A549 (cell line): Measurements from ENCODE around the gene CACNB3. TPM values are rescaled to one million over a fixed set of nuclear protein-coding genes. Genes with fewer than 3 reads are reported as not detected.
A peak's percentile ranks its signal among the peaks of the same experiment; 100 is the strongest.

Source experiments
- ATAC-seq, 2 experiments: fragments of 200-7000 bp in 1 of 2; fragments of >200 bp in 1 of 2; cut with Nextera tagmentation in 1 of 2; cut with Tn5 transposase in 1 of 2; 3 replicates each; pipeline versions ENCODE4 v1.8.0 to v1.9.1; 2018 to 2020; ENCODE audit warnings: mild to moderate bottlenecking in 1 of 2, moderate library complexity in 1 of 2
- CTCF ChIA-PET: fragments of 300-600 bp; sonication (Branson Sonifier 250); formaldehyde crosslinking; extraction: SDS; loops from one replicate; lab custom pipeline; 2021; ENCODE audit warnings: antibody characterized with exemption, inconsistent platforms; lab: Yijun Ruan, JAX
- POLR2A ChIA-PET: fragments of 350-600 bp; formaldehyde crosslinking; extraction: SDS; loops from one replicate; lab custom pipeline; 2021; ENCODE audit warnings: antibody characterized with exemption, inconsistent platforms; lab: Yijun Ruan, JAX
- DNase-seq, 2 experiments: peaks; one replicate each; pipeline versions ENCODE4 v3.0.0 to v3.0.0-alpha.2; 2011 to 2016; ENCODE audit warnings: low read depth in 1 of 2, low spot score in 1 of 2
- FAIRE-seq: peaks from 2 replicates; lab custom pipeline; 2011; peaks lifted over from hg19 to GRCh38; lab: Jason Lieb, UNC
- H3K27ac ChIP-seq, 2 experiments: fragments of >200 bp; sonication (Bioruptor Twin); formaldehyde crosslinking; 3 replicates each; pipeline ENCODE4 v1.5.1; 2016 to 2017
- H3K4me1 ChIP-seq: fragments of >200 bp; sonication (Bioruptor Twin); formaldehyde crosslinking; 3 replicates; pipeline ENCODE4 v1.6.1; 2016
- H3K4me2 ChIP-seq: fragments of >200 bp; sonication (Bioruptor Twin); formaldehyde crosslinking; 3 replicates; pipeline ENCODE4 v1.6.1; 2016
- H3K4me3 ChIP-seq: fragments of >200 bp; sonication (Bioruptor Twin); formaldehyde crosslinking; 3 replicates; pipeline ENCODE4 v1.5.1; 2016
- H3K9me3 ChIP-seq: fragments of >200 bp; sonication (Bioruptor Twin); formaldehyde crosslinking; 3 replicates; pipeline ENCODE4 v1.6.1; 2016
- CBX2 ChIP-seq: fragments of 200-600 bp; sonication (generic); IDR thresholded peaks from 2 replicates; pipeline ENCODE4 v1.6.1; 2016; ENCODE audit warnings: low read depth, mild to moderate bottlenecking, borderline replicate concordance
- CEBPB ChIP-seq, 2 experiments: fragments of >200 bp in 1 of 2; sonication (Bioruptor Twin) in 1 of 2; formaldehyde crosslinking in 1 of 2; IDR thresholded peaks; 2 replicates each; pipeline ENCODE4 v1.6.1; 2012 to 2016
- CHD2 ChIP-seq: fragments of 150-350 bp; IDR thresholded peaks from 2 replicates; pipeline ENCODE4 v1.6.1; 2014; ENCODE audit warnings: low read length; ENCODE audit not compliant: partially characterized antibody
- CTCF ChIP-seq: fragments of >200 bp; sonication (Bioruptor Twin); formaldehyde crosslinking; IDR thresholded peaks from 3 replicates; pipeline ENCODE4 v1.5.1; 2016
- EHF ChIP-seq: fragments of 250-450 bp; sonication (Bioruptor Pico); IDR thresholded peaks from 2 replicates; pipeline ENCODE4 v1.5.0; 2020; ENCODE audit warnings: mild to moderate bottlenecking
- EHMT2 ChIP-seq: fragments of 200-600 bp; sonication (generic); IDR thresholded peaks from 2 replicates; pipeline ENCODE4 v1.6.1; 2016; ENCODE audit warnings: antibody characterized with exemption, low read depth, mild to moderate bottlenecking, moderate library complexity
- ESRRA ChIP-seq: fragments of 150-350 bp; IDR thresholded peaks from 2 replicates; pipeline ENCODE4 v1.6.1; 2014; ENCODE audit warnings: mild to moderate bottlenecking, low read length, borderline replicate concordance
- FOSL2 ChIP-seq, 2 experiments: fragments of 450-650 bp in 1 of 2; fragments of >200 bp in 1 of 2; sonication (Bioruptor Twin) in 1 of 2; formaldehyde crosslinking; IDR thresholded peaks; 2 replicates each; pipeline versions ENCODE4 v1.5.0 to v1.6.1; 2016 to 2020; ENCODE audit warnings: mild to moderate bottlenecking in 1 of 2, moderate library complexity in 1 of 2
- MAFK ChIP-seq: fragments of 450-650 bp; IDR thresholded peaks from 2 replicates; pipeline ENCODE4 v1.6.1; 2014; ENCODE audit not compliant: partially characterized antibody
- MAX ChIP-seq: IDR thresholded peaks from 2 replicates; pipeline ENCODE4 v1.6.1; 2012
- RARB ChIP-seq: fragments of 250-450 bp; sonication (Bioruptor Pico); IDR thresholded peaks from 2 replicates; pipeline ENCODE4 v1.8.0; 2021; ENCODE audit warnings: mild to moderate bottlenecking, moderate library complexity
- RCOR1 ChIP-seq: fragments of 150-350 bp; IDR thresholded peaks from 2 replicates; pipeline ENCODE4 v1.6.1; 2014; ENCODE audit warnings: antibody characterized with exemption, low read length, low read depth
- REST ChIP-seq: fragments of 200-600 bp; sonication (generic); IDR thresholded peaks from 2 replicates; pipeline ENCODE4 v1.6.1; 2016; ENCODE audit warnings: antibody characterized with exemption, mild to moderate bottlenecking, moderate library complexity
- RNF2 ChIP-seq: fragments of 200-600 bp; sonication (generic); IDR thresholded peaks from 2 replicates; pipeline ENCODE4 v1.6.1; 2016; ENCODE audit warnings: low read depth, mild to moderate bottlenecking, antibody characterized with exemption, moderate library complexity, borderline replicate concordance
- SMC3 ChIP-seq: fragments of >200 bp; sonication (Bioruptor Twin); formaldehyde crosslinking; IDR thresholded peaks from 3 replicates; pipeline ENCODE4 v1.6.1; 2018; ENCODE audit warnings: inconsistent platforms
- WGBS: methylation state at CpG from one replicate; pipeline ENCODE4 v1.1.6; 2017; ENCODE audit errors: missing lambda C conversion rate; 5-methylcytosine and 5-hydroxymethylcytosine counted together
- polyA plus RNA-seq, 4 experiments: library from polyadenylated mRNA; depleted of rRNA in 3 of 4; stranded (reverse); fragments of >200 nt; fragmentation: RNase III in 1 of 4; extraction: RNeasy Plus Mini Kit Qiagen cat#74134 plus additional on column Dnase treatment in 1 of 4; gene quantifications; 2 replicates in 3 of 4; 3 replicates in 1 of 4; pipeline ENCODE4 v1.2.3, GENCODE V29; 2011 to 2017

Gene CACNB3
- polyA plus RNA-seq, 2 of the 4 experiments (the other 2 are of a cell fraction) = 12.9 to 23.9 TPM

- TF ChIP-seq CTCF = no peak
- TF ChIP-seq CEBPB (IDR thresholded peaks at IDR 0.05) = no peak
- TF ChIP-seq RARB (CRISPR knock-in tag) = no peak
- TF ChIP-seq MAFK = no peak
- no peak for TF ChIP-seq MAX
- TF ChIP-seq FOSL2 (IDR thresholded peaks at IDR 0.05) = no peak
- TF ChIP-seq FOSL2 (CRISPR knock-in tag; IDR thresholded peaks at IDR 0.05) = no peak
- no peak for TF ChIP-seq EHMT2
- no peak for TF ChIP-seq EHF (CRISPR knock-in tag)
- TF ChIP-seq CHD2 = no peak
- no peak for TF ChIP-seq CBX2
- TF ChIP-seq SMC3 = no peak
- TF ChIP-seq RNF2 = no peak
- TF ChIP-seq ESRRA = no peak
- no peak for TF ChIP-seq REST
- WGBS = 88% methylated on average over 9 of the region's 17 CpGs
- POLR2A ChIA-PET = interaction anchor here (0.5 to 1.7 kb wide), 3 partner anchors 25 to 446 kb away, joined by 5 to 9 read pairs (median 6); partner anchors contain the start of genes DDX23 and RND1
- Histone ChIP-seq H3K27ac (no peak overlapping the region), H3K4me1 (0 out of 3 replicates have a peak, but pooled peaks cover 4% of the 10 kb centered on the region), H3K4me3 (no peak overlapping the region), H3K9me3 (no peaks in the 10 kb centered on the region), H3K4me2 (no peak overlapping the region)
- FAIRE-seq = no peak
- CTCF ChIA-PET = interaction anchor here (0.6 to 18.2 kb wide), 10 partner anchors 8 to 108 kb away, joined by 3 to 230 read pairs (median 7); partner anchors contain the start of genes CACNB3 and DDX23
- ATAC-seq = peak in 1 of 2 experiments; percentile 7; a peak in 2 of 6 replicates
- no peak for DNase-seq
These were observed 9.3 kb downstream of the CACNB3 start for GRCh38 chr12:48827513-48828096.

GRCh38 chr12:48828293-48828692 lies 10.0 kb downstream of the CACNB3 start:
- TF ChIP-seq RCOR1 (no peak), ESRRA (no peak)
- ChIA-PET CTCF (interaction anchor here (0.6 to 18.2 kb wide), 8 partner anchors 11 to 108 kb away, joined by 4 to 230 read pairs (median 10); partner anchors contain the start of genes CACNB3 and DDX23), POLR2A (interaction anchor here (1.7 kb wide), 1 partner anchor 37 kb away, joined by 6 read pairs; the partner anchor contains the start of gene RND1)
- no CpG with 5 or more reads among the region's 2 CpGs for WGBS
- H3K4me2 ChIP-seq = no peak overlapping the region
- H3K27ac ChIP-seq = no peak overlapping the region
- peak in 1 of 2 experiments; percentile 7; a peak in 2 of 6 replicates for ATAC-seq
- no peak overlapping the region for H3K4me3 ChIP-seq
- H3K4me1 ChIP-seq = 0 out of 3 replicates have a peak, but pooled peaks cover 4% of the 10 kb centered on the region
- H3K9me3 ChIP-seq = no peaks in the 10 kb centered on the region
- no peak for FAIRE-seq
- DNase-seq = no peak
